Stomach (tissue), 9 donors: ENCODE measurements around the gene PINK1. TPM values are rescaled to one million over a fixed set of nuclear protein-coding genes. Genes with fewer than 3 reads are reported as not detected.

Experiments used
- DNase-seq, 2 donors: peaks; one replicate each; pipeline versions ENCODE4 v3.0.0 to v3.0.0-alpha.2; 2013 to 2019
- H3K27ac ChIP-seq, 5 donors: fragments of 200-600 bp in 4 of 5; sonication (generic) in 4 of 5; one replicate each; pipeline ENCODE4 v1.5.1; 2013 to 2019; ENCODE audit warnings: mild to moderate bottlenecking in 1 of 5, moderate library complexity in 1 of 5
- H3K27me3 ChIP-seq, 3 donors: fragments of 200-600 bp; sonication (generic); one replicate each; pipeline ENCODE4 v1.5.1; 2017 to 2019; ENCODE audit warnings: mixed run types in 1 of 3
- H3K36me3 ChIP-seq, 4 donors: fragments of 200-600 bp; sonication (generic); 1 replicate in 3 of 4; 2 replicates in 1 of 4; pipeline ENCODE4 v1.5.1; 2016 to 2019
- H3K4me1 ChIP-seq, 4 donors: fragments of 200-600 bp; sonication (generic); one replicate each; pipeline ENCODE4 v1.5.1; 2016 to 2019
- H3K4me3 ChIP-seq, 4 donors: fragments of 200-600 bp; sonication (generic) in 3 of 4; one replicate each; pipeline ENCODE4 v1.5.1; 2016 to 2019; ENCODE audit warnings: mild to moderate bottlenecking in 1 of 4
- H3K9me3 ChIP-seq, 4 donors: fragments of 200-600 bp; sonication (generic); one replicate each; pipeline ENCODE4 v1.5.1; 2016 to 2019
- EP300 ChIP-seq: sonication (generic); formaldehyde crosslinking; IDR thresholded peaks from one replicate; pipeline ENCODE4 v1.6.1; 2017; ENCODE audit warnings: antibody characterized with exemption
- POLR2A ChIP-seq, 4 donors: fragments of 450-650 bp; IDR thresholded peaks; one replicate each; pipeline ENCODE4 v1.6.1; 2016; ENCODE audit warnings: antibody characterized with exemption in 4 of 4, control low read depth in 2 of 4, mild to moderate bottlenecking in 1 of 4, moderate library complexity in 1 of 4
- POLR2AphosphoS5 ChIP-seq, 3 donors: sonication (generic); formaldehyde crosslinking; IDR thresholded peaks; one replicate each; pipeline ENCODE4 v1.6.1; 2016; ENCODE audit warnings: antibody characterized with exemption in 3 of 3
- WGBS, 5 donors: extraction: QIAGEN DNeasy Blood & Tissue Kit in 3 of 5; methylation state at CpG; one replicate each; pipeline versions ENCODE4 v1.1.5 to v1.1.7; 2013 to 2018; 5-methylcytosine and 5-hydroxymethylcytosine counted together
- intact Hi-C: fragments of 100-400 bp; cut with DNase I; formaldehyde crosslinking; loops from one replicate; pipeline ENCODE4 v1.15.1; 2023; ENCODE audit warnings: low total_unique reads
- polyA plus RNA-seq, 3 donors: library from polyadenylated mRNA; stranded (reverse); fragments of 200-250 nt; gene quantifications; one replicate each; pipeline ENCODE4 v1.2.3, GENCODE V29; 2013
- total RNA-seq, 5 donors: library from RNA; depleted of rRNA; stranded (reverse); fragments of >200 nt; gene quantifications; one replicate each; pipeline versions ENCODE4 v1.1.0 to v1.2.3, GENCODE V29; 2014 to 2016
- TF ChIP-seq, protein P1 (sequence below), 7 experiments: fragments of 450-650 bp in 4 of 7; fragments of 200-600 bp in 3 of 7; sonication (generic) in 3 of 7; IDR thresholded peaks; one replicate each; pipeline ENCODE4 v1.5.1; 2016 to 2019; ENCODE audit warnings: antibody characterized with exemption in 7 of 7, control low read depth in 2 of 7, mild to moderate bottlenecking in 1 of 7
- donor health status: healthy with polysubstance abuse.
- donor health status: Bipolar disorder and iron deficiency.
- donor health status: healthy.

Gene PINK1
- total and polyA plus RNA-seq, 8 donors, result 21.0 to 169 (median 53.8) TPM

GRCh38 chr1:20632386-20632785 lies 872 bp upstream of the PINK1 start:
- Histone ChIP-seq H3K4me1 (peaks cover 19 to 38% (median 33%) of the 10 kb centered on the region in 4 donors), H3K9me3 (no peaks in the 10 kb centered on the region), H3K27me3 (peaks cover 0 to 7% (median 0%) of the 10 kb centered on the region in 3 donors), H3K36me3 (peaks cover 0 to 12% (median 8%) of the 10 kb centered on the region in 4 donors), H3K4me3 (no peak overlapping the region), H3K27ac (no peak overlapping the region)
- WGBS, 5 donors, result 73 to 92% (median 82%) methylated on average over 3 of the region's 3 CpGs
- intact Hi-C loops, result loop anchor here (5.0 kb wide), 1 partner anchor 105 kb away; no protein-coding TSS in a partner anchor
- TF ChIP-seq EP300 (no peak), POLR2AphosphoS5 (IDR thresholded peaks at IDR 0.05) (no peak)
- DNase-seq, result no peak

DNA sequence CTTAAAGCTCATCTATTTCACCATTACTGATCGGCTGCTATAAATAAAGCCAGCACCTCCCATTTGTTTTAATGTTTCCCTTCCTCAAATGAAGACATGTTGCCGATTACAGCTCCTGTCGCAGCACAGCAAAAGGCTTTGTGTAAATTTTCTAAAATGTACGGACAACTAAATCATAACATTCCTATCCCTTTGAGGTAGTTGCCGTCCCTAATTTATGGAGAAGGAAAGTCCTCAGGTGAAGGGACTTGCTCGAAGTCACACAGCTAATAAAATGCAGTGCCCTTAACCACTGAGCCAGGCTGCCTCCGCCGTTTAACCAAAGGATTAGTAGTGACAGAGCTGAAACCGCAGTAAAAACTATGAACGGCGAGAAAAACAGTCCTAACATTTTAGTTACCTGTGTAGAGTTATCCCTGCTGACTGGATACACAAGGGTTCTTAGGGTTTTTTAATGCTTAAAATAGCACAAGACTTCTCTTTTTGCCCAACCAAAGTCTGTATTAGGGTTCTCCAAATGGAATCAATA lies 871 bp downstream of the PINK1 start:
- H3K27me3 ChIP-seq, result no peaks in the 10 kb centered on the region
- WGBS, 5 donors, result 0 to 2% (median 1%) methylated on average over 11 of the region's 11 CpGs
- no peak for DNase-seq
- intact Hi-C loops, result loop anchor here (5.0 kb wide), 1 partner anchor 107 kb away; no protein-coding TSS in a partner anchor
- H3K36me3 ChIP-seq, result peaks cover 15 to 29% (median 26%) of the 10 kb centered on the region in 4 donors
- no peaks in the 10 kb centered on the region for H3K9me3 ChIP-seq
- H3K4me1 ChIP-seq, result peaks cover 19 to 38% (median 33%) of the 10 kb centered on the region in 4 donors
- TF ChIP-seq POLR2AphosphoS5 (IDR thresholded peaks at IDR 0.05) (no peak), POLR2A (IDR thresholded peaks at IDR 0.05) (no peak)
- TF ChIP-seq, protein P1, sequence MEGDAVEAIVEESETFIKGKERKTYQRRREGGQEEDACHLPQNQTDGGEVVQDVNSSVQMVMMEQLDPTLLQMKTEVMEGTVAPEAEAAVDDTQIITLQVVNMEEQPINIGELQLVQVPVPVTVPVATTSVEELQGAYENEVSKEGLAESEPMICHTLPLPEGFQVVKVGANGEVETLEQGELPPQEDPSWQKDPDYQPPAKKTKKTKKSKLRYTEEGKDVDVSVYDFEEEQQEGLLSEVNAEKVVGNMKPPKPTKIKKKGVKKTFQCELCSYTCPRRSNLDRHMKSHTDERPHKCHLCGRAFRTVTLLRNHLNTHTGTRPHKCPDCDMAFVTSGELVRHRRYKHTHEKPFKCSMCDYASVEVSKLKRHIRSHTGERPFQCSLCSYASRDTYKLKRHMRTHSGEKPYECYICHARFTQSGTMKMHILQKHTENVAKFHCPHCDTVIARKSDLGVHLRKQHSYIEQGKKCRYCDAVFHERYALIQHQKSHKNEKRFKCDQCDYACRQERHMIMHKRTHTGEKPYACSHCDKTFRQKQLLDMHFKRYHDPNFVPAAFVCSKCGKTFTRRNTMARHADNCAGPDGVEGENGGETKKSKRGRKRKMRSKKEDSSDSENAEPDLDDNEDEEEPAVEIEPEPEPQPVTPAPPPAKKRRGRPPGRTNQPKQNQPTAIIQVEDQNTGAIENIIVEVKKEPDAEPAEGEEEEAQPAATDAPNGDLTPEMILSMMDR (IDR thresholded peaks at IDR 0.05), result no peak
- peak overlapping the region; percentile 86 to 99 (median 98) for H3K4me3 ChIP-seq
- peak overlapping the region; percentile 24 to 95 (median 92) for H3K27ac ChIP-seq

GRCh38 chr1:20634594-20635084 lies 1.4 kb downstream of the PINK1 start:
- no peaks in the 10 kb centered on the region for H3K27me3 ChIP-seq
- intact Hi-C loops, result loop anchor here (5.0 kb wide), 1 partner anchor 107 kb away; no protein-coding TSS in a partner anchor
- TF ChIP-seq POLR2A (IDR thresholded peaks at IDR 0.05) (no peak), EP300 (no peak), POLR2AphosphoS5 (IDR thresholded peaks at IDR 0.05) (no peak)
- TF ChIP-seq, protein P1 (IDR thresholded peaks at IDR 0.05), result no peak
- H3K4me3 ChIP-seq, result peak overlapping the region; percentile 86 to 99 (median 98)
- H3K36me3 ChIP-seq, result peaks cover 21 to 34% (median 31%) of the 10 kb centered on the region in 4 donors
- DNase-seq, result peak; percentile 64 to 68
- H3K27ac ChIP-seq, result peak overlapping the region in 3 of 5 donors; percentile 91 to 95 (median 94)
- 3 to 12% (median 12%) methylated on average over 4 of the region's 4 CpGs for WGBS, 5 donors
- no peaks in the 10 kb centered on the region for H3K9me3 ChIP-seq
- peaks cover 19 to 38% (median 33%) of the 10 kb centered on the region in 4 donors for H3K4me1 ChIP-seq

- Histone ChIP-seq H3K4me3 (no peak overlapping the region), H3K27me3 (no peaks in the 10 kb centered on the region), H3K9me3 (no peaks in the 10 kb centered on the region), H3K36me3 (peaks cover 31 to 57% (median 53%) of the 10 kb centered on the region in 4 donors), H3K27ac (no peak overlapping the region), H3K4me1 (peaks cover 19 to 38% (median 33%) of the 10 kb centered on the region in 4 donors)
- intact Hi-C loops, result no loop called here
- TF ChIP-seq POLR2AphosphoS5 (IDR thresholded peaks at IDR 0.05) (no peak), POLR2A (IDR thresholded peaks at IDR 0.05) (no peak)
- TF ChIP-seq, protein P1 (IDR thresholded peaks at IDR 0.05), result no peak
- no peak for DNase-seq
- WGBS, 5 donors, result 87 to 95% (median 93%) methylated on average over 7 to 8 of the region's 8 CpGs
These were observed 3.6 kb downstream of the PINK1 start for GRCh38 chr1:20636785-20637347.
